ENCODE data around the gene FAM9B. TPM values are rescaled to one million over a fixed set of nuclear protein-coding genes. Genes with fewer than 3 reads are reported as not detected.

Gene FAM9B
- polyA plus RNA-seq, 1 donor (not counting 4 experiments of a cell fraction or from before 2014, with no cell fraction given), result not detected

DNA sequence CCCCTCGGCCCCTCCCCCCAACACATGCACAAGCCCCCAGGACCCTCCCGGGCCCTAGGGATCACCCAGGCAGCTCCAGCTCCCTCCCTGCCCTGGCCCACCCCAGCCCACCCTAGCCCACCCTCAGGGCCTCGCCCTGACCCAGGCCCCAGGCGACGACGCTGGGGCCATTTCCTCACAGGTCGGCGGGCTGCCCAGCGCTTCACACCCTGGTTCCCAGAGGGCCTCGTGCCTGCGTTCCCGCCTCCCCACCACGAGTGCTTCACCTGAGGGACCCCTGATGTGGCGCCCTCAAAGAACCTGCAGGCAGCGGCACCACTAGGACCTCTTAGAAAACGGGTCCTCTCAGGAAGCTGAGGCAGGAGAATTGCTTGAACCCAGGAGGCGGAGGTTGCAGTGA is 341 bp downstream of the FAM9B start:
- H3K27me3 ChIP-seq (ENCODE audit: control insufficient read depth, extremely low read depth, insufficient read depth, low read length), result no peaks in the 10 kb centered on the region
- no peaks in the 10 kb centered on the region for H3K79me2 ChIP-seq (ENCODE audit: control insufficient read depth, insufficient read depth, low read length)
- H2AFZ ChIP-seq (ENCODE audit: control insufficient read depth, low read length), result no peak overlapping the region
- H3K4me1 ChIP-seq (ENCODE audit: control insufficient read depth, extremely low read depth, insufficient read depth, low read length), result no peaks in the 10 kb centered on the region
- no peaks in the 10 kb centered on the region for H3K36me3 ChIP-seq (ENCODE audit: control insufficient read depth in 2 of 2, extremely low read depth in 1 of 2, insufficient read depth in 2 of 2, low read length in 2 of 2)
- H3K4me2 ChIP-seq (ENCODE audit: control insufficient read depth, extremely low read depth, insufficient read depth, low read depth, low read length), result no peak overlapping the region
- H3K27ac ChIP-seq (ENCODE audit: control insufficient read depth, insufficient read depth, low read length), result no peak overlapping the region
- no peaks in the 10 kb centered on the region for H3K9me3 ChIP-seq (ENCODE audit: control insufficient read depth, low read depth, low read length)
- no peak for FAIRE-seq
- H3K4me3 ChIP-seq (ENCODE audit: control insufficient read depth in 2 of 3, extremely low read depth in 1 of 3, insufficient read depth in 2 of 3, low read depth in 1 of 3, low read length in 3 of 3), result no peak overlapping the region
- no peak for DNase-seq (ENCODE audit: low read depth, low spot score)
- no peak overlapping the region for H3K9ac ChIP-seq (ENCODE audit: control insufficient read depth, extremely low read depth, insufficient read depth, low read length)
- no peaks in the 10 kb centered on the region for H3K9me1 ChIP-seq (ENCODE audit: control insufficient read depth, extremely low read depth, insufficient read depth, low read length)
- dilution Hi-C loops (cut with MboI; ENCODE audit: extremely low pct_ligation_motif_present, low sequenced_read_pairs), result no loop called here
- no peaks in the 10 kb centered on the region for H4K20me1 ChIP-seq (ENCODE audit: control insufficient read depth, extremely low read depth, insufficient read depth, low read length)
- TF ChIP-seq EZH2 (IDR thresholded peaks at IDR 0.05; ENCODE audit: low read length), result no peak
- TF ChIP-seq, protein P1, sequence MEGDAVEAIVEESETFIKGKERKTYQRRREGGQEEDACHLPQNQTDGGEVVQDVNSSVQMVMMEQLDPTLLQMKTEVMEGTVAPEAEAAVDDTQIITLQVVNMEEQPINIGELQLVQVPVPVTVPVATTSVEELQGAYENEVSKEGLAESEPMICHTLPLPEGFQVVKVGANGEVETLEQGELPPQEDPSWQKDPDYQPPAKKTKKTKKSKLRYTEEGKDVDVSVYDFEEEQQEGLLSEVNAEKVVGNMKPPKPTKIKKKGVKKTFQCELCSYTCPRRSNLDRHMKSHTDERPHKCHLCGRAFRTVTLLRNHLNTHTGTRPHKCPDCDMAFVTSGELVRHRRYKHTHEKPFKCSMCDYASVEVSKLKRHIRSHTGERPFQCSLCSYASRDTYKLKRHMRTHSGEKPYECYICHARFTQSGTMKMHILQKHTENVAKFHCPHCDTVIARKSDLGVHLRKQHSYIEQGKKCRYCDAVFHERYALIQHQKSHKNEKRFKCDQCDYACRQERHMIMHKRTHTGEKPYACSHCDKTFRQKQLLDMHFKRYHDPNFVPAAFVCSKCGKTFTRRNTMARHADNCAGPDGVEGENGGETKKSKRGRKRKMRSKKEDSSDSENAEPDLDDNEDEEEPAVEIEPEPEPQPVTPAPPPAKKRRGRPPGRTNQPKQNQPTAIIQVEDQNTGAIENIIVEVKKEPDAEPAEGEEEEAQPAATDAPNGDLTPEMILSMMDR (optimal IDR thresholded peaks at IDR 0.05 in 1 of 3, IDR thresholded peaks at IDR 0.05 in 1 of 3, conservative IDR thresholded peaks at IDR 0.05 in 1 of 3; ENCODE audit: extremely low read depth in 1 of 3, insufficient read depth in 2 of 3, low read length in 3 of 3), result no peak

DNA sequence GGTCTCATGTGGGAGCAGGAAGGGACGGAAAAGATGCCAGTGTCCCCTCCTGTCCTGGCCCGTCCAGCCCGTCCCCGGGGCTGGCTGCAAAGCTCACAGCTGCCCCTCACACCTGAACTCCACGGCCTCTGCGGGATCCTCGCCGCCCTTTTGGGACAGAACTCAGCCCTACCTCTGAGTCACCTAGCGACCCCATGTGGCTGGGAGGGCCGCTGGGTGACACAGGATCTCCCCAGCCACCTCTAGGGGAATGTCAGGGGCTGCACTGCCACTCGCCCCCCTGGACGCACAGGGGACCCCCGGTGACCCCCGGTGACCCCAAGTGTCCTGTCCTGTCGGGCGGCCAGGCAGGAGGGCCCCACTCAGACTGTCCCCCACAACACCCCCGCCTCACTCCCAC is 748 bp downstream of the FAM9B start:
- Histone ChIP-seq H3K9ac (ENCODE audit: control insufficient read depth, extremely low read depth, insufficient read depth, low read length) (no peak overlapping the region), H3K27ac (ENCODE audit: control insufficient read depth, insufficient read depth, low read length) (no peak overlapping the region), H3K4me3 (ENCODE audit: control insufficient read depth in 2 of 3, extremely low read depth in 1 of 3, insufficient read depth in 2 of 3, low read depth in 1 of 3, low read length in 3 of 3) (no peak overlapping the region), H3K9me3 (ENCODE audit: control insufficient read depth, low read depth, low read length) (no peaks in the 10 kb centered on the region), H2AFZ (ENCODE audit: control insufficient read depth, low read length) (no peak overlapping the region), H3K9me1 (ENCODE audit: control insufficient read depth, extremely low read depth, insufficient read depth, low read length) (no peaks in the 10 kb centered on the region), H3K36me3 (ENCODE audit: control insufficient read depth in 2 of 2, extremely low read depth in 1 of 2, insufficient read depth in 2 of 2, low read length in 2 of 2) (no peaks in the 10 kb centered on the region), H3K27me3 (ENCODE audit: control insufficient read depth, extremely low read depth, insufficient read depth, low read length) (no peaks in the 10 kb centered on the region), H3K79me2 (ENCODE audit: control insufficient read depth, insufficient read depth, low read length) (no peaks in the 10 kb centered on the region), H3K4me2 (ENCODE audit: control insufficient read depth, extremely low read depth, insufficient read depth, low read depth, low read length) (no peak overlapping the region), H3K4me1 (ENCODE audit: control insufficient read depth, extremely low read depth, insufficient read depth, low read length) (no peaks in the 10 kb centered on the region), H4K20me1 (ENCODE audit: control insufficient read depth, extremely low read depth, insufficient read depth, low read length) (no peaks in the 10 kb centered on the region)
- no peak for TF ChIP-seq EZH2 (IDR thresholded peaks at IDR 0.05; ENCODE audit: low read length)
- TF ChIP-seq, protein P1 (optimal IDR thresholded peaks at IDR 0.05 in 1 of 3, IDR thresholded peaks at IDR 0.05 in 1 of 3, conservative IDR thresholded peaks at IDR 0.05 in 1 of 3; ENCODE audit: extremely low read depth in 1 of 3, insufficient read depth in 2 of 3, low read length in 3 of 3), result no peak
- FAIRE-seq (no peak), DNase-seq (ENCODE audit: low read depth, low spot score) (no peak)
- dilution Hi-C loops (cut with MboI; ENCODE audit: extremely low pct_ligation_motif_present, low sequenced_read_pairs), result no loop called here

All from keratinocyte (primary cell).